PC-3 (cell line): Measurements from ENCODE around the gene ARPP19. TPM values are rescaled to one million over a fixed set of nuclear protein-coding genes. Genes with fewer than 3 reads are reported as not detected.

ENCODE experiments used
- ATAC-seq: fragments of 200-7000 bp; cut with Tn5 transposase; 2 replicates; pipeline ENCODE4 v1.9.1; 2020; ENCODE audit warnings: mild to moderate bottlenecking, moderate library complexity
- BruUV-seq: library from RNA; stranded (reverse); fragments of 400-500 nt; replicated peaks from 2 replicates; lab custom pipeline; 2021; lab: Mats Ljungman, UMichigan
- CTCF ChIA-PET: fragments of 300-600 bp; sonication (Branson Sonifier 250); formaldehyde crosslinking; loops from one replicate; lab custom pipeline; 2022; ENCODE audit warnings: antibody characterized with exemption; lab: Charles Lee
- POLR2A ChIA-PET: fragments of 300-600 bp; sonication (Branson Sonifier 250); formaldehyde crosslinking; loops from one replicate; lab custom pipeline; 2022; ENCODE audit warnings: antibody characterized with exemption; ENCODE audit not compliant: unreplicated experiment; lab: Charles Lee
- DNase-seq: peaks from one replicate; pipeline ENCODE4 v3.0.0-alpha.2; 2015
- H2AFZ ChIP-seq: fragments of 300-600 bp; sonication (generic); 2 replicates; pipeline ENCODE4 v1.6.0; 2016; ENCODE audit warnings: antibody characterized with exemption, low read length
- H3F3A ChIP-seq: fragments of 300-600 bp; sonication (generic); one replicate; pipeline ENCODE4 v1.6.0; 2017; ENCODE audit warnings: antibody characterized with exemption, low read length, control low read depth, mild to moderate bottlenecking; ENCODE audit not compliant: unreplicated experiment
- H3K27ac ChIP-seq: fragments of 300-600 bp; sonication (generic); 2 replicates; pipeline ENCODE4 v1.5.1; 2016; ENCODE audit warnings: mild to moderate bottlenecking, low read length
- H3K27me3 ChIP-seq: fragments of 300-600 bp; sonication (generic); 2 replicates; pipeline ENCODE4 v1.6.1; 2016; ENCODE audit warnings: low read length, mixed read lengths
- H3K36me3 ChIP-seq: fragments of 300-600 bp; sonication (generic); 2 replicates; pipeline ENCODE4 v1.6.1; 2016; ENCODE audit warnings: low read depth, mixed run types, low read length, mixed read lengths
- H3K4me1 ChIP-seq: fragments of 300-600 bp; sonication (generic); 2 replicates; pipeline ENCODE4 v1.5.1; 2016; ENCODE audit warnings: low read length; ENCODE audit not compliant: insufficient read depth
- H3K4me2 ChIP-seq: fragments of 300-600 bp; sonication (generic); 2 replicates; pipeline ENCODE4 v1.6.0; 2016; ENCODE audit warnings: low read length
- H3K4me3 ChIP-seq: fragments of 300-600 bp; sonication (generic); 2 replicates; pipeline ENCODE4 v1.5.1; 2016; ENCODE audit warnings: mild to moderate bottlenecking, low read length, mixed read lengths
- H3K79me2 ChIP-seq: fragments of 300-600 bp; sonication (generic); 2 replicates; pipeline ENCODE4 v1.6.1; 2017; ENCODE audit warnings: low read length, mixed read lengths
- H3K9ac ChIP-seq: fragments of 300-600 bp; sonication (generic); 2 replicates; pipeline ENCODE4 v1.6.0; 2016; ENCODE audit warnings: mild to moderate bottlenecking, low read length
- H3K9me2 ChIP-seq: fragments of 300-600 bp; sonication (generic); replicated peaks from 2 replicates; pipeline ENCODE4 v1.6.1; 2016; ENCODE audit warnings: mixed run types, low read length, mixed read lengths
- H3K9me3 ChIP-seq: fragments of 300-600 bp; sonication (generic); 2 replicates; pipeline ENCODE4 v1.6.1; 2016; ENCODE audit warnings: low read length, mixed read lengths
- H4K20me1 ChIP-seq: fragments of 300-600 bp; sonication (generic); 2 replicates; pipeline ENCODE4 v1.6.1; 2016; ENCODE audit warnings: low read length, mixed read lengths
- EZH2 ChIP-seq: fragments of 300-600 bp; sonication (generic); IDR thresholded peaks from one replicate; pipeline ENCODE4 v1.6.1; 2017; ENCODE audit warnings: antibody characterized with exemption, mild to moderate bottlenecking, low read length; ENCODE audit not compliant: unreplicated experiment
- EZH2phosphoT487 ChIP-seq: fragments of 300-600 bp; sonication (generic); IDR thresholded peaks from 2 replicates; pipeline ENCODE4 v1.6.1; 2018; ENCODE audit warnings: mild to moderate bottlenecking, antibody characterized with exemption, low read length, borderline replicate concordance
- intact Hi-C: fragments of 100-400 bp; cut with micrococcal nuclease; formaldehyde crosslinking; loops from 2 replicates; pipeline ENCODE4 v1.9.0; 2023
- total RNA-seq: library from RNA; depleted of rRNA; stranded (reverse); fragments of >200 nt; gene quantifications from 2 replicates; pipeline ENCODE4 v1.2.3, GENCODE V29; 2014
- TF ChIP-seq, protein P1 (sequence below): fragments of 300-600 bp; sonication (generic); conservative IDR thresholded peaks from 2 replicates; pipeline ENCODE4 v1.5.1; 2017; ENCODE audit warnings: antibody characterized with exemption, low read depth, mild to moderate bottlenecking, low read length

The ARPP19 gene
- total RNA-seq, 1 experiment from 2014 or later: 65.8 TPM

DNA sequence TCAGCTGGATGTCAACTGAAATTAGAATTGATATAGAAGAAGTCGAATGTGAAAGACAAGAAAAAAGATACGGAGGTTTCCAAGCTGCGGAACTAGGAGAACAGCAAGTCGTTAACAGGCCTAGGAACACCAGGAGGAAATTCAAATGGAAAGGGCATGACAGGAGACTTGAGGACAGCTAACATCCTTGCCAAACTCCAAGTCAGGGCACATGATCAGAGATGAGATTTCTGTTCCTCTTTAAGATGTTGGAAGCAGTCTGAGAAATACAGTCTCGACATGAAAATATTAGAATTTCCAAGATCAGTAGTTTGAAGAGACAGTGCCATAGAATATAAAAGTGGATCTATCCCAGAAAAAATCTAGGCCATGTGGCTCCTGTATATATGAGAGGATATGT lies 45.2 kb downstream of the ARPP19 start:
- no peaks in the 10 kb centered on the region for H3K36me3 ChIP-seq
- ChIA-PET POLR2A (no interaction called here), CTCF (no interaction called here)
- TF ChIP-seq, protein P1, sequence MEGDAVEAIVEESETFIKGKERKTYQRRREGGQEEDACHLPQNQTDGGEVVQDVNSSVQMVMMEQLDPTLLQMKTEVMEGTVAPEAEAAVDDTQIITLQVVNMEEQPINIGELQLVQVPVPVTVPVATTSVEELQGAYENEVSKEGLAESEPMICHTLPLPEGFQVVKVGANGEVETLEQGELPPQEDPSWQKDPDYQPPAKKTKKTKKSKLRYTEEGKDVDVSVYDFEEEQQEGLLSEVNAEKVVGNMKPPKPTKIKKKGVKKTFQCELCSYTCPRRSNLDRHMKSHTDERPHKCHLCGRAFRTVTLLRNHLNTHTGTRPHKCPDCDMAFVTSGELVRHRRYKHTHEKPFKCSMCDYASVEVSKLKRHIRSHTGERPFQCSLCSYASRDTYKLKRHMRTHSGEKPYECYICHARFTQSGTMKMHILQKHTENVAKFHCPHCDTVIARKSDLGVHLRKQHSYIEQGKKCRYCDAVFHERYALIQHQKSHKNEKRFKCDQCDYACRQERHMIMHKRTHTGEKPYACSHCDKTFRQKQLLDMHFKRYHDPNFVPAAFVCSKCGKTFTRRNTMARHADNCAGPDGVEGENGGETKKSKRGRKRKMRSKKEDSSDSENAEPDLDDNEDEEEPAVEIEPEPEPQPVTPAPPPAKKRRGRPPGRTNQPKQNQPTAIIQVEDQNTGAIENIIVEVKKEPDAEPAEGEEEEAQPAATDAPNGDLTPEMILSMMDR: no peak
- TF ChIP-seq EZH2phosphoT487: no peak
- no peak for TF ChIP-seq EZH2
- DNase-seq (no peak), ATAC-seq (no peak)
- no peaks in the 10 kb centered on the region for H3K27me3 ChIP-seq
- peaks cover 7% of the 10 kb centered on the region; the same call in 1 of the 2 replicates for H4K20me1 ChIP-seq
- BruUV-seq: no TSS peak
- no peak overlapping the region for H3K9ac ChIP-seq
- H3K4me2 ChIP-seq: peak overlapping the region; percentile 14; the same call in 1 of the 2 replicates
- H2AFZ ChIP-seq: no peak overlapping the region
- peaks cover 77% of the 10 kb centered on the region for H3K79me2 ChIP-seq
- H3K9me3 ChIP-seq: no peaks in the 10 kb centered on the region
- peaks cover 32% of the 10 kb centered on the region for H3K4me1 ChIP-seq
- intact Hi-C loops: no loop called here
- peak overlapping the region; percentile 34 for H3K27ac ChIP-seq
- H3K9me2 ChIP-seq: no peaks in the 10 kb centered on the region
- no peak overlapping the region for H3K4me3 ChIP-seq
- H3F3A ChIP-seq: no peaks in the 10 kb centered on the region

DNA sequence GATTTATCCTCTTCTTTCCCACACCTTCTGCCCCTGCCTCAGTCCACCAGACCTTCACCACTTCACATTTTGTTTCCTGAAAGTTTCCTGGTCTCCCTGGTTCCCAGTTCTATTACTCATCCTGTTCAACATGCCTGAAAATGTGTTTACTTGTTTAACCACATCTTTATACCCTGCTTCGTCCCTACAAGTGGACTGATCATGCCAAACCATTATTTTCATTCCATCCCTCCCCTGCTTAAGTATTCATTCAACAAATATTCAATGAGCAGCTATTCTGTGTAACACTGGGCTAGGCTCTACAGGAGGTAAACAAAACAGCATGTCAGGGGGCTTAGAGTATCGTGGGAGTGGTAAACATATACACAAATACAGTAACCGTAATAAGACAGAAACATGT lies 45.6 kb downstream of the ARPP19 start:
- H3K9ac ChIP-seq: no peak overlapping the region
- no peak overlapping the region for H2AFZ ChIP-seq
- no peak overlapping the region for H3K4me3 ChIP-seq
- peak; percentile 58 for DNase-seq
- H3K4me1 ChIP-seq: peaks cover 36% of the 10 kb centered on the region
- H3K27me3 ChIP-seq: no peaks in the 10 kb centered on the region
- no peaks in the 10 kb centered on the region for H3K9me2 ChIP-seq
- peaks cover 76% of the 10 kb centered on the region for H3K79me2 ChIP-seq
- ChIA-PET POLR2A (no interaction called here), CTCF (interaction anchor here (0.6 kb wide), 1 partner anchor 266 kb away, joined by 11 read pairs; no protein-coding TSS in a partner anchor)
- H4K20me1 ChIP-seq: peaks cover 7% of the 10 kb centered on the region; the same call in 1 of the 2 replicates
- H3K9me3 ChIP-seq: no peaks in the 10 kb centered on the region
- BruUV-seq: no TSS peak
- peak overlapping the region; percentile 14; the same call in 1 of the 2 replicates for H3K4me2 ChIP-seq
- intact Hi-C loops: no loop called here
- ATAC-seq: peak; percentile 65
- H3F3A ChIP-seq: no peaks in the 10 kb centered on the region
- TF ChIP-seq, protein P1: no peak
- TF ChIP-seq EZH2 (no peak), EZH2phosphoT487 (no peak)
- H3K36me3 ChIP-seq: no peaks in the 10 kb centered on the region
- H3K27ac ChIP-seq: peak overlapping the region; percentile 45

DNA sequence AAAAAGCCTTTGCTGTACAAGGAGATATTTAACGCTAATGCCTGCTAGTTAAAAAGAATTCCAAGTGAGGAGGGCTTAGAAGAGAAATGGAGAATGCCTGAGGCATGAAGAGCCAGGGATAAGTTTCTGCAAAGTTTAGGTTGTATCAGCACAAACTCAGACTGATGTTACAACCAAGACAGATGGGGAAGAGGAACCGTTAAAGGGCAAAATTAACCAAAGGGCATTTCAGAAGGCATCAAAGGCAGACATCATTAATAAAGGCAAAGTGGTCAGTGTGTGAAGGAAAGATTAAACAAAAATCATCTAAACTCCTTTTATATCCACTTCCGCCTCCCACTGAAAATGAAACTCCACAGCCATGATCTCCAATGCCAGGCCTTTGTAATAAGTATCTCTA lies 47.1 kb downstream of the ARPP19 start:
- Histone ChIP-seq H3K9me3 (no peaks in the 10 kb centered on the region), H2AFZ (no peak overlapping the region), H3K9me2 (no peaks in the 10 kb centered on the region), H3K4me2 (no peak overlapping the region), H3F3A (no peaks in the 10 kb centered on the region), H4K20me1 (no peaks in the 10 kb centered on the region), H3K27me3 (no peaks in the 10 kb centered on the region), H3K9ac (no peak overlapping the region), H3K36me3 (no peaks in the 10 kb centered on the region), H3K79me2 (peaks cover 73% of the 10 kb centered on the region), H3K27ac (no peak overlapping the region), H3K4me1 (peaks cover 30% of the 10 kb centered on the region), H3K4me3 (no peak overlapping the region)
- no TSS peak for BruUV-seq
- intact Hi-C loops: no loop called here
- ChIA-PET POLR2A (no interaction called here), CTCF (no interaction called here)
- TF ChIP-seq, protein P1: no peak
- no peak for TF ChIP-seq EZH2phosphoT487
- DNase-seq (no peak), ATAC-seq (no peak)
